ENCODE results near the gene CLK2. TPM values are rescaled to one million over a fixed set of nuclear protein-coding genes. Genes with fewer than 3 reads are reported as not detected.

CLK2 gene
- total RNA-seq: 21.6 and 32.8 TPM in 2 replicates

DNA sequence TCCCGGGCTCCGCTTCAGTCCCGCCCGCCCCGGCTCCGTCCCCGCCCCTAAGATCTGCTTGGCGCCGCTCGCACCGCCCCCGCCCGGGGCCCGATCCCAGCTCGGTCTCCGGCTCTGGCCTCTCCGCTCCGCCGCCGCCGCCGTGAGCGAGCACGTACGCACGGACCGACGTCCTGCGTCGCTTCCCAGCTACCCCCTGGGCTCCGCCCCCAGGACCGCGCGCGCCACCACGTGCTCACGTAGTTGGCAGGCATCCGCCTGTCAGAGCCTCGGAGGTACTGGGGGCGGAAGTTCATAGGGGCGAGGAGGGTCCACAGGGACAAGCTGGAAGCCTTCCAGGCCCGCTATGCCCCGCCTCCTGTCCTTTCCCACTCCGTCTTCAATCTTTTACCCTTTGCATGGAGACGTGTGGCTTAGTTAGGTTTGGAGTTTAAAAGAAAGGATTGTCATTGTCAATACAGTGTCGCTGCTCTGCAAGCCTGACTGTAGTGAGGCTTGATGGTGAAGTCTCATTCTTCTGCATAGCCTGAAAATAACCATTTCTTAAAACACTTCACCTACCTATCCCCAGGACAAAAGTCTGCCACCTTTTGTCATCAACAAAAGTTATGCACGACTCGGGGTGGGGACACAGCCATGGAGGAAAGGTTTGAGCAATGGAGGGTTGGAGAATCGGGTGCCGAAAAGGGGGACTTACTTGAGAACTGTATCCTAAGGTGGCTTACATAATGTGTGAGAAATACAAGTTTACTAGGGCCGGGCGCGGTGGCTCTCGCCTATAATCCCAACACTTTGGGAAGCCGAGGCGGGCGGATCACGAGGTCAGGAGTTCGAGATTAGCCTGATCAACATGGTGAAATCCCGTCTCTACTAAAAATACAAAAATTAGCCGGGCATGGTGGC, at the start of gene CLK2:
CLK2 (minus strand) TSS at position 162 of the 903 bp plus-strand sequence. CDS start 2,527 bp downstream, outside the sequence.

DNA sequence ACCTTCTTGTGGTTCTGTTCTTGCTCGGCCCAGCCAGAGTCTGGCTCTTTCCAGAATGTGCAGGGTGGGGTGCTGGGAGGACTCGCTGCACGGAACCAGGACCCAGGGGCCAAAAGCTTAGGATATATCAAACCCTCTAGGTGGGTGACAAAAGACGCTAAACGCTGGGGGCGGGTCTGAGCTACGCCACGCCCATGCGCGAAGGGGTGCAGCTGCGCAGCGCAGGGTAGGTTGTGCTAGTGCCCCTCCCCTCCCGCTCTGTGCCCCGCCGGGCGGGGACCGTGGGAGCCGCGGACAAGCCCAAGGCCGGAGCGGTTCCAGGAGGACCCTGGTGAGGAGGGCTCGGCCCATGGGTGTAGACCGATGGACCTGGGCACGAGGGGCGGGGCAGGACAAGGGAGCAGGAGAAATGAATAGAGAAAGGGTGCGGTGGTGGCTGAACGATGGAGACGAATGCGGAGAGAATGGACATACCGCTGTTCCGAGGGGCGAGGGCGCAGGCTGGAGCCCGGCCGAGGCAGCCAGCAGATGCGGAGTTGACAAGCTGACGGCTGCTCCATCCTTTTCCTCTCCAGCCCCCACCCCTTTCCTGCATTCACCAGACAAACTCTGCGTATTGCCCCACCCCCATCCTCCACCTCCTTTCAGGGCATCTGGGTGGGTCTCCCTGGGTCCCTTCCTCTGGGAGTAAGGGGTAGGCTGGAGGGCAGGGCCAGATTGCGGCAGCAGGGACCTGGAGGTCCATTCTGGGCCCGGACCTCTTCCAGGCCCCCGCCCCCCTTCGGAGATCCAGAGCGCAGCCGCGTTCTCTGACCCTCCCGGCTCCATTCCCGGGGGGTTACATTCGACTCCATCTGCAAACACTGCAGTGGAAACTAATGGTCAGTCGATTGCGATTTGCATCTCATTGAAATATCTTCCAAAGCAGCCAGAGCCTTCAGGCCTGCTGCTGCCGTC, 47.6 kb upstream of the CLK2 start, which contains the start of gene RUSC1:
RUSC1 (plus strand) TSS at position 234 of the 957 bp plus-strand sequence. CDS start 880 bp downstream, outside the sequence.

DNA sequence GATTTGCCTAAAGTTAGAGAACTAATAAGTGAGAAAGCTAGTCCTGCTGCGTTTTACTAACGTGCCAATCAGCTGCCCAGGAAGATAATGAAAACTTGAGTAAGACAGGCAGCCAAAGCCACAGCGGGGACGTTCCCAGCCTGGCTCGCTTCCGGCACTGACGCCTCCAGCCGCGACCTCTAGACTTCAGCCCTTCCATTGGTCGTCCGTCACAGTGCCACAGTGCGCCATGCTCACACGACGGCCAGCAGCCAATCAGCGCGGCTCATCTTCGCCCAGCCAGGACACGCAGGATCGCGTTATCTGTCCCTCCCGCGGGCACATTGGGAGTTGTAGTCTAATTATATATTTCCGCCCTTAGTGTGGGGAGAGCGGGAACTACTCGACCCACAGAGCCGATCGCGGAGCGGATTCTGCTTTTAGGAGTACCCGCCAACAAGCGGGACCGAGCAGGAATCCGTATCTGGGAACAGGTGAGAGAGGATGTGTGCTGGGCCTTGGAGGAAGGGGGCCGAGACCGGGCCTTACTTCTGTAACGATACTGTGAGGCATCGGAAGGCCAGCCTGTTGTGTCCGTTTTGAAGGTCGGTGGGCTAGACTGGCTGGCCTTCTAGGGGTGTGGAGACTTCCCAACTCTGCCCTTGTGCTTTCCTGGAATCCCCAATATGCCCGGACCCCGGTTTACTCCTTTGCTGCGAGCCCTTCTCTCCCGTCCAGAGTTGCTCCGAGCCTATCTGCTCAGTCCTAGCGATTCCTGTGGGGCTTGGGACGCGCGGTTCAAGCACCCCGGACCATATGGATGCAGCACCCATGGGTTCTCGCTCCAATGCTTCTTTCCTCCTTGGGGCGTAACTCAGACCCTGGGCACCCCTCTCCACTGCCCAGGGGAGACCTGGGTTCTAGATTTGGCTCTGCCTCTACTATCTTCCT, 35.5 kb upstream of the CLK2 start, which contains the start of gene FDPS:
FDPS (plus strand) TSS at position 374 of the 930 bp plus-strand sequence. CDS start 924 bp downstream, outside the sequence.

GRCh38 chr1:155301342-155301841, 28.1 kb upstream of the CLK2 start, which contains the start of gene PKLR:
Gene PKLR (minus strand): TSS chr1:155301438. CDS start chr1:155301395, 43 bp downstream.

GRCh38 chr1:155277070-155277901, 4.0 kb upstream of the CLK2 start, which contains the start of gene HCN3:
Gene HCN3 (plus strand): TSS chr1:155277463. CDS start chr1:155277591, 128 bp downstream.

DNA sequence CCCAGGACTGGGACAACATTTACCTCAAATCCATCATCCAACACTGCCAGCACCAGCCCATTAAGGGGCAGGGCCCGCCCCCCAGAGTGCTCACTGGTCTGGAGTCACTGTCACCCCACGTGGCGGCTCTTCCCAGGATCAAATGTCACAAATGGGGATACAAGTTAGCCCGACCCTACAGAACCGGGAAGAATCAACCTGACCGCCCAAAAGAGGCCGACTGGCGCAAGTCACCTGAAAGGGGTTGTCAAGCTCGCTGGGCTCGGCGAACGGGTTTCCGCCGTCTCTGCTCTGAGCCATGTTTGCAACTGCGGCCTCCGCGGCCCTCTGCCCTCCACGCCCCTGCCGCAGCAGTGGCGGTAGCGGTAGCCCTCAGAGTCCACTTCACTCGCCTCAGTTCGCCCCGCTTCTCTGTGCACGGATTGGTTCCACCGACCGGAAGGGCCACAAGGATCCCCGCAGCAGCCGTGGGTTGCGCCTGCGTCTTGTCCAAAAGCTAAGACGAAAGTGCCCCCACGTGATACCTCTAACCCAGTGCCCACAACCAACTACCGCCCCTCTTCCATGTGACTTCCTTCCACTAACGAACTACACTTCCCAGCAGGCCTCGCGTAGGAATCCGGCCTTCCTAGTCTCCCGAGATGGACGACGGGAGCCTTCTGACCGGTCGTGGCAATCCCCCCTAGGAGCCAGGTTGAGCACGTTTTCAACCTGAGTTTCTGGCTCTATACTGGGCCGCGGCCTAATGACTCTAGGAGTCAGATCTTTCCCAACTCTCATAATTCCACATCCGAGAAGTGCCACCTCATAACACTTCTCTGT, 11.2 kb downstream of the CLK2 start, which contains the start of gene SCAMP3:
SCAMP3 (minus strand) TSS at position 509 of the 822 bp plus-strand sequence; CDS start at position 300, 209 bp downstream.

GRCh38 chr1:155255243-155256007, 17.9 kb downstream of the CLK2 start, which contains the start of gene ENTREP3:
Gene ENTREP3 (minus strand): TSS chr1:155255483. CDS start chr1:155254877, 606 bp downstream.

Other genes with a start within 250 kb of the CLK2 start
- 0.07 TPM in 1 of 2 replicates, not detected in the other for gene DCST2, start 239.7 kb downstream of the CLK2 start, total RNA-seq
- gene DCST1, start 239.7 kb downstream of the CLK2 start, total RNA-seq: not detected in 2 replicates
- gene ADAM15, start 222.2 kb downstream of the CLK2 start, total RNA-seq: 296 and 381 TPM in 2 replicates
- 25.0 and 26.7 TPM in 2 replicates for gene EFNA4, start 209.8 kb downstream of the CLK2 start, total RNA-seq
- gene EFNA3, start 194.7 kb downstream of the CLK2 start, total RNA-seq: 20.9 and 33.1 TPM in 2 replicates
- 26.1 and 41.9 TPM in 2 replicates for gene EFNA1, start 145.6 kb downstream of the CLK2 start, total RNA-seq
- 46.4 and 54.8 TPM in 2 replicates for gene SLC50A1, start 137.7 kb downstream of the CLK2 start, total RNA-seq
- 32.6 and 44.4 TPM in 2 replicates for gene DPM3, start 133.0 kb downstream of the CLK2 start, total RNA-seq
- 88.1 and 130 TPM in 2 replicates for gene KRTCAP2, start 100.2 kb downstream of the CLK2 start, total RNA-seq
- gene TRIM46, start 99.7 kb downstream of the CLK2 start, total RNA-seq: 1.8 and 3.0 TPM in 2 replicates
- gene THBS3, start 65.6 kb downstream of the CLK2 start, total RNA-seq: 4.8 and 8.2 TPM in 2 replicates
- gene MTX1, start 64.8 kb downstream of the CLK2 start, total RNA-seq: 72.9 and 101 TPM in 2 replicates
- 20.9 and 28.0 TPM in 2 replicates for gene ENTREP3, start 18.0 kb downstream of the CLK2 start, total RNA-seq
- gene SCAMP3, start 11.1 kb downstream of the CLK2 start, total RNA-seq: 48.8 and 83.8 TPM in 2 replicates
- 0.28 and 1.3 TPM in 2 replicates for gene HCN3, start 4.0 kb upstream of the CLK2 start, total RNA-seq
- gene PKLR, start 27.9 kb upstream of the CLK2 start, total RNA-seq: 0.28 TPM in 1 of 2 replicates, not detected in the other
- 420 and 512 TPM in 2 replicates for gene FDPS, start 35.4 kb upstream of the CLK2 start, total RNA-seq
- 39.1 and 41.8 TPM in 2 replicates for gene RUSC1, start 47.4 kb upstream of the CLK2 start, total RNA-seq